C4-2B (cell line): Measurements from ENCODE around the gene ADAP1.

Source experiments
- CTCF ChIP-seq: fragments of 450-650 bp; conservative IDR thresholded peaks from 2 replicates; pipeline ENCODE4 v1.5.1; 2017; ENCODE audit warnings: mild to moderate bottlenecking
- ZFX ChIP-seq: fragments of 450-650 bp; IDR thresholded peaks from 2 replicates; pipeline ENCODE4 v1.6.1; 2017

- TF ChIP-seq CTCF (no peak), ZFX (no peak)
Observed at GRCh38 chr7:919924-920341, 34.5 kb downstream of the ADAP1 start.
